ENCODE data around the gene CHCHD6.

GRCh38 chr3:126952261-126952982, 248.4 kb downstream of the CHCHD6 start:
- TF ChIP-seq, protein P1, sequence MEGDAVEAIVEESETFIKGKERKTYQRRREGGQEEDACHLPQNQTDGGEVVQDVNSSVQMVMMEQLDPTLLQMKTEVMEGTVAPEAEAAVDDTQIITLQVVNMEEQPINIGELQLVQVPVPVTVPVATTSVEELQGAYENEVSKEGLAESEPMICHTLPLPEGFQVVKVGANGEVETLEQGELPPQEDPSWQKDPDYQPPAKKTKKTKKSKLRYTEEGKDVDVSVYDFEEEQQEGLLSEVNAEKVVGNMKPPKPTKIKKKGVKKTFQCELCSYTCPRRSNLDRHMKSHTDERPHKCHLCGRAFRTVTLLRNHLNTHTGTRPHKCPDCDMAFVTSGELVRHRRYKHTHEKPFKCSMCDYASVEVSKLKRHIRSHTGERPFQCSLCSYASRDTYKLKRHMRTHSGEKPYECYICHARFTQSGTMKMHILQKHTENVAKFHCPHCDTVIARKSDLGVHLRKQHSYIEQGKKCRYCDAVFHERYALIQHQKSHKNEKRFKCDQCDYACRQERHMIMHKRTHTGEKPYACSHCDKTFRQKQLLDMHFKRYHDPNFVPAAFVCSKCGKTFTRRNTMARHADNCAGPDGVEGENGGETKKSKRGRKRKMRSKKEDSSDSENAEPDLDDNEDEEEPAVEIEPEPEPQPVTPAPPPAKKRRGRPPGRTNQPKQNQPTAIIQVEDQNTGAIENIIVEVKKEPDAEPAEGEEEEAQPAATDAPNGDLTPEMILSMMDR (IDR thresholded peaks at IDR 0.05) = no peak
- TF ChIP-seq POLR2A (IDR thresholded peaks at IDR 0.05) = no peak
